EH (cell line): Measurements from ENCODE around the gene KRT85.

ENCODE experiments used
- DNase-seq: peaks from one replicate; pipeline ENCODE4 v3.0.0-alpha.2; 2015; ENCODE audit warnings: low read depth

The KRT85 gene

DNA sequence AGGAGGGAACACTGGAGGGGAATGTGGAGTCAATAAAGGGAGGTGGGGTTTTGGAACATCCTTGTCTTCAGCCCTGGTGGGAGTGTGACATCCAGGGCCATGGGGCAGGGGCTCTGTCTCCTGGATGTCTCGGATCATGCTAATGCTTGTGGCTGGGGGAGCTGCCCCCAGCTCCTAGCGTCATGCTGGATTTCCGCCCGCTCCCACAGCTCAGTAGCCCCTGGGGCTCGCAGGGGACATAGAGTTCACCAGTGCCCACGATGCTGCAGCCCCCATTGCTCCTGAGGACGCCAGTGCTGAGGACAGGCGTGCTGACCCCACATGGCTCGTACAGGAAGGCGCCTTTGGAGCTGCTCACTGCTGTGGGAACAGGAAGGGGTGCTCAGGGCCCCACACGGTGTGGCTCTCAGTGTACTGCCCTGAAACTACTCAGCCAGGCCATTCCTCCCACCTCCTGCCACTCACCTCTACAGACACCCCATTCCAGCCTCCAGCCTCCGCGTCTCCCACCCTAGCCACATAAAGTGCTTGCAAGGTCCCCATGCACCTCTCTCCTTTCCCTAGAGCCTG lies 27.6 kb upstream of the KRT85 start:
- no peak for DNase-seq

DNA sequence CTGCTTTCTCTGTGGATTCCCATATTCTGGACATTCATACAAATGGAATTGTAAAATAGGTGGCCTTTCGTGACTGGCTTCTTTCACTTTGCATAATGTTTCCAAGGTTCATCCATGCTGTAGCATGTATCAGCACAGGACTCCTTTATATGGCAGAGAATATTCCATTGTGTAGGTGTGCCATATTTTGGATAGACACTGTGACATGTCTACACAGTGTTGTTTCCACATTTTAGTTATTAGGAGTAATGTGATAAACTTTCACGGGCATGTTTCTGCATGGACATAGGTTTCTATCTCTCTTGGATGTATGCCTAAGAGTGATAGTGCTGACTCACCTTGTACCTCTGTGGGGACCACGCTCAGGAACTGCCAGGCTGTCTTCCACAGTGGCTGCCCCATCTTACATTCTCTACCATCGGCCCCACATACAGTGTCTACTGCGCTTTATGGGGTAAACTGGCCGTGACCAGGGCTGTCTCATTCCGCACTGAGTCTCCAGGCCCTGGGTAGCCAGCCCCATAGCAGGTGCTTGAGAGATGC lies 25.3 kb upstream of the KRT85 start:
- no peak for DNase-seq

DNA sequence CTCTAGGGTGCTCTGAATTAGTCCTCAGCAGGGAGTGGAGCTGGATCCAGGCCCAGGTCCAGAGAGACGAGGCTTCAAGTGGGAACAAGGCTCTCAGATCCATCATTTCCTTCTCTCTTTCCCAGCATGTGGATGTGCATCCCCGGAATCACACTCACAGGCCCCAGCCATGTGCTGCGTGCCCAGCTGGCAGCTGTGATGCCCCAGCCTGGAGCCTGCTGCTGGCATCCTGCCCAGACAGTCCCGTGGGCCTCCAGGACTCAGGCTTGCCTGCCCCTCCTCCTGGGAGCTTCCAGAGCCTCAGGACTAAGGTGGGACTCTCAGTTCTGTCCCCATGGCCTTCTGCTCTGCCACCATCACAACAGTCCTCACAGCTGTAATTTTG lies 24.3 kb upstream of the KRT85 start:
- DNase-seq, result peak; percentile 25

DNA sequence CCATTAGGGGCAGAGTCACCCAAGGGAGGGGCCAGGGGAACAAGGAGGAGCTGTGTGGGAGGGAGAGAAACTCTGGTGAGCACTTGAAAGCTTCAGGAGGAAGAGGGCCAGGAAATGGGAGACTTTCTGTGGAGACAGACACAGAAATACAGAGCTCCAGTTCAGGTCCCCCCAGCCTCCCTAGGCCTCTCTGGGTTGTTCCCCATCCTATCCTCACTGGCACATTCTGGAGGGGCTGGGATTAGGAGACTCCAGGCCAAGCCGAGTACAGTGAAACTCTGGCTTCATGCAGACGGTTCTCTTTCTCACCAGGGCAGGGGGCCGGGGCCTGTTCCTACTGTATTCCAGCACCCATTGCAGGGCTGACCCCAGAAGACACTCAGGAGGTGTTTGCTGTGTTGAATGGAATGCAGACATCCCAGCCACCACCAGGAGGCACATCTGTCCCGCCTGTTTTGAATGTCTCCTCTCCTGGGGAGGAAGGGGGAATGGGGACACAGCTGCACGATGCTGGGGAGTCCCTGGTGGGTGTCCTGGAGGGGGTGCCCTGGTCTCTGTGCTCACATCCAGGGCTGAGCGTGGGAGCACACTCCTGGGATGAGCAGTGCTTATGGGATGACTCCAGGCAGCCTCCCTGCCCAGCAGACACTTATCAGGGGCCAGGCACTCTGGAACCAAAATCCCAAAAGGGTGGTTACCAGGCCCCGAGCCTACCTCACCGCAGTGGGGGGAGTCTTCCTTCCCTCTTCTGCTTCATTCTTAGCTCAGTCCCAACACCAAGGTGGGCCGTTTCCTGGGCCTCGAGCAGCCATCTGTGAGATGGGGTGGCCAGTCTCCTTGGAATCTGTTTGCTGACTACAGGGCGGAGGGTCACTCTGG lies 23.7 kb upstream of the KRT85 start:
- DNase-seq, result peak; percentile 54

DNA sequence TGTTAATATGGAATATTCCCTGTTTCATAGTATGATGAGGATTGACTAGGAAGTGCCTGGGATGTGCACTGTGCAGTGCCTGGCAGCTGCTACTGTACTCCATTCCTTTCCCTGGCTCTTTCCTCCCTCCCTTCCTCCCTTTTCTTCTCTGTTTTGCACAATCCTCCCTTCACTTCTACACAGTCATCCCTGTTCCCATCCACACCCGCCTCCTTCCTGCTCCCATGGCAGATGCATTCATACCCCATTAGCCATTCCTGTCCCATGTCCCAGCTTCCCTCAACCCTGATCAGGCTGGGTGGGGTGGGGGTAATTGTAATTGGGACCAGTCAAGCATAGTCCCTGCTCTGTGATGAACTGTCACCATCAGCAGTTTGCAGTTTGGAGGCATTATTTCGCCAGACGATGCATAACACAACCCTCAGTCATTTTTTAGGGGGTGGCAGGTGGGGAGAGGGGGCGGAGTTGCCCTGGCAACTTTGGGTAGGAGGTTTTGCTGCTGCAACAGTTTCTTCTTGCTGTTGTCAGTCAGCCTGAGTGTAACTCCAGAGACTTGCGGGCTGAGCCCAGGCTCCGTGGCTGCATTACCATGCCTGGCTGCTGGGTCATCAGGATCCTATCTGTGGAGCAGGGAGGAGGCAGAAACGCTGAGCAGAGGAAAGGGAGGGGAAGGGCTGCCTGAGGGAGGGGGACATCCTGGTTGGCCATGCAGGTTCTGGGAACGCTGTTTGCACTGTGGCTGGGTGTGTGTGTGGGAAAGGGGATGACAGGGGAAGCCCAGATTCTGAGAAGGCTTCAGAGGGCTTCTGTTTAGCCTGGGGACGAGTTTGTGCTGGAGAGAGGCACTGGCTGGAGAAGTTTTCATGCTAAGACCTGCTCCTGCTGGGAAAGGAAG lies 22.3 kb upstream of the KRT85 start:
- peak; percentile 43 for DNase-seq

DNA sequence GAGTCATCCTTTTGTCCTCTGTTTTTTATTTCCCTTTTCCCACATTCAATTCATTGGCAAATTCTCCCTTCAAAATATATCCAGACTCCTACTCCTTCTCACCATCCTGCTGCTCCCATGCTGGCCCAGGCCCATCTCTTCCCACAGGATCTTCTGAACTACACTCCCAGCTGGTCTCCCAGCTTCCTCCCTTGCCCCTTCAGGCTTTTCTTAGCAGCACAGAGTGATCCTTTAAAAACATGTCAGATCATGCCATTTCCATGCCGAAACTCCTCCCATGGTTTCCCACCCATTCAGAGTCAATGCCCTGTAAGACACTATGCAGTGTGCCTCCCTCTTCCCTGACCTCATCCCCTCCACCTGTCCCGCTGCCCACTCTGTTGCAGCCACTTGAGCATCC lies 20.6 kb upstream of the KRT85 start:
- no peak for DNase-seq

DNA sequence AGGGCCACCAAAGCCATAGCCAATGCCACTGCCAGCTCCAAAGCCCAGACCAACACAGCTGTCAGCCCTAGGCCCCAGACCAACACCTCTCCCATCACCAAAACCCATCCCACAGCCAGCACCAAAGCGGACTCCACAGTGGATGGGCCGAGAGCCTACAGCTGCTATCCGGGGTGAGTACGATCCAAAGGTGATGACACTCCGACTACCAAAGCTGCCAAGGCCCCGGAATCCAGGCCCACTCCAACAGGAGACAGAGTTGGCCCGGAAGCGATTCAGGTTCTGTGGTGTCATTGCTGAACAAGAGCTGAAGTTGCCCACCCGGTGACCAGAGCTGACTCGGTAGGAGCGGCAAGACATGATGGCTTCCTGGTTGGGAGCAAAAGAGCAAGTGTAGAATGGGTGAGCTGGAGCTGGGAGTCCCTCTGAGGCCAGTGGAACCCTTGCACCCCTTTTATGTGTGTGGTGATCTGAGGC lies 18.0 kb upstream of the KRT85 start, which contains the start of gene KRT84:
KRT84 (minus strand) TSS at position 427 of the 477 bp plus-strand sequence; CDS start at position 360, 67 bp downstream.
- no peak for DNase-seq

DNA sequence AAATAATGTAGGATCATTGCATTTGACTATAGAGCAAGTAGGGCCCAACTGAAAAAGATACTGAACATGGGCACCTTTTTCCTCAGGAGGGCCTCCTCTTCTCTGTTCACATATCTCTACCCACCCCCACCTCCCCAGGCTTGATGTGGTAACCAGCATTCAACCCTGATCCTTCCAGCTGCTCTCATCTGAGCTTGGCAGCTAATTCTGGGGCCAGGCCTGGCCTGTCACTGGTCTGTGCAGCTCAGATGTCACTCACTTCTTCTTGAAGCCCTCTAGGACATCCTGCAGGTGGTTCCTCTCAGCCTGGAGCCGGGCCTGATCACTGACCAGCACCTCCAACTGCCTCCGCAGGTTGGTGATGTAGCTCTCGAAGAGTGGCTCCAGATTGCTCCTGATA lies 16.1 kb upstream of the KRT85 start:
- no peak for DNase-seq

DNA sequence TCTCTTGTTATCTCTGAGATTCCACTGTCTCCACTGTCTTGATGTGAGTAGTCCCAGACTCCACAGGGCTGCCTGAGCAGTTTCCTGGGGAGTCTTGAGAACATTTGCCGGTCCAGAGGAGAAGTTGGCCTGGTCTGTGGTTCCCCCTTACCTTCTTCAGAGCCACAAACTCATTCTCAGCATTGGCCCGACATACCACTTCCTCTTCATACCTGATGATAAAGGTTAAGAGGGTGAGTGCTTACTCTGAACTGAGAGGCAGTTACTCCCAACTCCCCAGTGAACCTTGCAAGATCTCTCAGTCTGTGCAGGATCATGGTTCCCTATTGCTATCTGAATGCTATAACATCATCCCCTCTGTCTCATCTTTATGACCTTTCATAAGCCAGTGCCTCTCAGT lies 15.6 kb upstream of the KRT85 start:
- DNase-seq, result no peak

DNA sequence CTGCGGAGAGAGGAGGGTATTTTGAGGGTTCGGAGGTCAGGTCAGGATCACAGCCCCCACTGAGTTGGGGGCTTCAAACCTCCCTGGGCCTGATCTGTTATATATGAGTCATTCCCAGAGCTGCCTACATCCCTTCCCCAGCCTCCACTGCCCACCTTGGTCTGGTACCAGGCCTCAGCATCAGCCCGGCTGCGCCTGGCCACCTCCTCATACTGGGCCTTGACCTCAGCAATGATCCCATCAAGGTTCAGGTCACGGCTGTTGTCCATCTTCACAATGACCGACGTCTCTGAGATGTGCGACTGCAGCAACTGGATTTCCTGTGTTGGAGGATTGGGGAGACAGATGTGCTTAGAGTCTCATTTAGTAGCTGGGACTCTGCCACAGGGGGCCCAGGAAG lies 13.9 kb upstream of the KRT85 start:
- no peak for DNase-seq

DNA sequence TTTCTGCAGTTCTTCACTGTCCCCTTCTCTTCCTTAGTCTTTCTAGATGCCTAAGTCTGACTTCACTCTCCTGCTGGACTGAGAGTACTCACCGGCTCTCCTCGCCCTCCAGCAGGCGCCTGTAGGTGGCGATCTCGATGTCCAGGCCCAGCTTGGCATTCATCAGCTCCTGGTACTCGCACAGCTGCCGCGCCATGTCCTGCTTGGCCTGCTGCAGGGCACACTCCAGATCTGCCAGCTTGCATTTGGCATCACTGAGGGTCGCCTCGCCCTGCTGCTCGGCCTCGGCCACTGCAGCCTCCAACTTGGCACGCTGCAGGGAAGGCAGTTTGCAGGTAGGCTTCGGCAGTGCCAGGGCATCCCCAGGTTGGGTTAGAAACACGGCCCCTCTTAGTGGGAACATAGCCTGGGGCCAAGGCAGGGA lies 13.0 kb upstream of the KRT85 start:
- peak; percentile 52 for DNase-seq

DNA sequence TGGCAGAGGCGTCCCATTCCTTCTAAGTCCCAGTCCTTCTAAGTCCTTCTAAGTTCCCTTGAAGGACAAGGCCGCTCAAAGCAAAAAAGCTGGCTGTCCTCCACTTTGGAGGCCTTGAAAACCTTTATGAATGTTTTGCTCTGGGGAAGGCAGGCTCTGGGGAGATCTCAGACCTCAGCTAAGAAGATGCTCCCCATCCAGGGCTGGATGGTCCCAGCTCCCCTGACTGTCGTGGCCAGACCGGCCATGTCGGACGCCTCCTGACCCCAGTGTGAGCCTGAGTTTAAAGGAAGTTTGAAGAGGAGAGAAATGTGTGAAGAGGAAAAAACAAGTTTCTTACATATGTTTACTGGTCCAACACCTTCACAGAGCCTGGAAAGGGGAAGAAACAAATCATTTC lies 12.3 kb upstream of the KRT85 start:
- DNase-seq, result no peak

DNA sequence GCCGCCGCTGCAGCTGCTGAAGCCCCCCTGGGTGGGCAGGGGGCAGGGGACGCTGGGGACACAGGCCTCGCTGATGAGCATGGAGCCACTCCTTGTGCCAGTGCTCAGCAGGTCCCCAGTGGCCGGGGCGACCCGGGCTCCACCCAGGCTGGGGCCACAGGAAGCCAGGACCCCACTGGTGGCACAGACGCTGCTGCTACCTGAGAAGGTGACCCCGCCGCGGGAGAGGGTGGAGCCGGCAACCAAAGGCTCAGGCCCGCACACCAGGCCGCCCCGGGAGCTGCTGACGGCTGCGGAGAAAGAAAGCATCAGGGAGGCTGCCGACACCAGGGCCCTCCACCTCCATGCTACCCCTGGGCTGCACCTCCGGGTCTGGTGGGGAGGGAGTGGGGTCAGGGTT lies 10.8 kb upstream of the KRT85 start:
- DNase-seq, result no peak

DNA sequence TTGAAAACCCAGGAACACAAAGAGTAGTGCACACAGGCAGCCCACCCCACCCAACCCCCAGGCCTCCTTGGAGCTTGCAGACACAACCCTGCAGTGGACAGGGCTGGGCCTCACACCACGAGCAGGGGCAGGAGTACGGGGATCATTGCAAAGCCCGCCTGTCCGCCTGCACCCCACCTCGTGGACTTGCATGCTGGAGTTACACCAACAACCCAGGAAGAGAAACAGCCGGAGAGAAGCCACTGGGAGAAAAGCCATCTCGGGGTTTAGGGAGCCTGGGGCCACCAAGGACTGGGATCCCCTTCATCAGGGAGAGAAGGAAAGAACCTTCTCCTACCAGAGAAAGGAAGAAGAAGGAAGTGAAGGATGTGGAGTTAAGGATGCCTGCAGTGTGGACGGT lies 10.0 kb upstream of the KRT85 start:
- no peak for DNase-seq

DNA sequence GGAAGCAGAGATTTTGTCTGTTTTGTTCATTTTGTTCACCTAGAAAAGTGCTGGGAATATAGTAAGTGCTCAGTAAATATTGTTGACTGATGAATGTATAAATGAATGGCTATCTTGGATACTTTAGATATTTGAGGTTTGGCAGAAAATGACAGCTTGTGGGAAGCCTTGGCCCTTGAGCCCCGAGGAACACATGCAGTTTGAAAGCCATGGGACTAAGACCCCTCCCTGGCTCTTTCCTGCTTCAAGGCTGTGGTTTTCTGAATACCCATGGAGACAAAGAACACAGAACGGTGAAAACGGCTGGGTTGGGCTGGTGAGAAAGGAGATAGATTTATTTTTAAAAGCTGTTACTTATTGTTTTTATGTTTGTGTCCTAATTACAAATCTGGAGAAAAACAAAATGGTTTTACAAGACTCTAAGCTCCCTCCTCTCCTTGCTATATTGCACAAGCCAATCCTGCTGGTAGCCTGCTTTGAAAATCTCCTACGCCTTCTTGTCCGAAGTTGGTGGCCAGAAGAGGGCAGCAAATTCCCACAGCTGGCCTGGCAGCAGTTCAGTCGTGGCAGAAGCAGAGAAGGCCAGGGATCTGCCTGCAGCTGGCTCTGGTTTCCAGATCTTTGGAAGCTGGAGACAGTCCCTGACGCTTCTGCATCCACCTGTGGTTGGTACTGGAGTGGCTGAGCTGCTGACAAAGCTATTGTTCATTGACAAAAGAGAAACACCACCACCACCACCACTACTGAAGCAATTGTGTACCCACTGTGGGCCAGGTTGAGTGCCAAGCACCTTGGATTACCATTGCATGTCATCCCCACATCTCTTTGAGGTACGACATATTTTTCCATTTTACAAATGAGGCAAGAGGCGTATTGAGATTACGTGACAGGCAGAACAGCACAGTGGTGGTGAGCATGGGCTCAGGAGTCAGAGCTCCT lies 5.2 kb upstream of the KRT85 start:
- DNase-seq, result peak; percentile 85

DNA sequence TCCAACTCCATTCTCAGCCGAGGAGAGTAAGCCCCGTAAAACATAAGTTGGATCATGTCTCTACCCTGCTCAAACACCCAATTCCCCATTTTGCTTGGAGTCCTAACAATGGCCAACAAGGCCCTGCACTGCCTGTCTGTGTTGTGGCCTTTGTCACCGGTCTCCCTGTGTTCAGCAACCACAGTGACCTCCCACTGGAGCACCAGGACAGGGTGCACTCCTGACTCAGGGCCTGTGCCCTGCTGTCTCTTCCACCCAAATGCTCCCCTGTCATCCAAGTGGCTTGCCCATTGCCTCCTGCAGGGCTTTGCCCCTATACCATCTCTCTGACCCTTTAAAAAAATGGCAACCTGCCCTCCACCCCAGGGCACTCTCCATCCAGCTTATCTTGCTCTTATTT lies 4.4 kb upstream of the KRT85 start:
- DNase-seq, result no peak

DNA sequence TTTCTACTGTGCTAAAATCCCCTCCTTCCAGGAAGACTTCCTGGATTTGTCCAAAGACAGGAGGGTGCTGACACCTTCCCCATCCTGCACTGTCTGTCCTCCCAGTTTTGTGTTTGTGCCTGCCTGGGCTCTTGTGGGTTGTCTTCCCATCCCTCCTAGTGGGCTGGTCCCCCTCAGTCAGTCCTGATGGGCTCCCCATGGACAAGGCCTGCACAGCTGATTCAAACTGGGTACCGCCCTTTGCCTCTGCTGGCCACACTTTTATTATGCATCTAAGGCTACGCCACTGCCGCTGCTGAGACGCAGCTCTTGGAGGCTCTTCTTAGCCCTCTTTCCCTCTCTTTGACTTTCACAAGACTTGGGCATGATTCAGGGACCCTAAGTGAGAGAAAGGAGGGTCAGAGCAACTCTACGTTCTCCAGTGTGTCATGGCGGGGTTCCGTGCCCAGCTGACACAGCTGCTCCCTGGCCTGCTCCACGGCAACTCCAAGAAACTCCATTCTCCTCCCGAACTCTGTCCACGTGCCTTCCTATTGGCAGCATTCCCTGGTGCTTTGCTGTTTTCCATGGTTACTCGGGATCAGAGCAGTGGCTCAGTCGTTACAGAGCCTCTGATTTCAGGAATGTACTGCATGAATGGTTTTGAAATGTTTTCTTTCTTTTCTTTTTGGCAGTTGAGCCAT lies 3.8 kb upstream of the KRT85 start:
- DNase-seq, result peak; percentile 59

DNA sequence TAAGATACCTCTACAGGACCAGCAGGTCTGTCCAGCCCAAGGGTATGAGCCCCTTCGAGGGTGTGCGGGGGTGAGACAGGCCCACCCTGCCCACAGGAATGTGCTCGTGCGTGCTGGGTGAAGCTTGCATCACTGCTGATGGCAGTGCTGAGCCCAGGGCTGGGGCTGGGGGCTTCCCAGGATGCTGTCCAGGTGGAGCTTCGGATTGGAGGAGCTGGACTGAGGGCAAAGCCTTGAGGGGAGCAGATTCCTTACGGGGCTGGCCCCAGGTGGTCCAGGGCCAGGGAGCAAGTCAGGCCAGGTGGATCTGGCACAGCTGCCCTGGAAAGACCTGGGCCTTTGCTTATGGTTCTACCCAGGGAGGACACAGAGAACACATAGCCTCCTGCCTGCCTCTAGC lies 2.5 kb upstream of the KRT85 start:
- DNase-seq, result no peak

DNA sequence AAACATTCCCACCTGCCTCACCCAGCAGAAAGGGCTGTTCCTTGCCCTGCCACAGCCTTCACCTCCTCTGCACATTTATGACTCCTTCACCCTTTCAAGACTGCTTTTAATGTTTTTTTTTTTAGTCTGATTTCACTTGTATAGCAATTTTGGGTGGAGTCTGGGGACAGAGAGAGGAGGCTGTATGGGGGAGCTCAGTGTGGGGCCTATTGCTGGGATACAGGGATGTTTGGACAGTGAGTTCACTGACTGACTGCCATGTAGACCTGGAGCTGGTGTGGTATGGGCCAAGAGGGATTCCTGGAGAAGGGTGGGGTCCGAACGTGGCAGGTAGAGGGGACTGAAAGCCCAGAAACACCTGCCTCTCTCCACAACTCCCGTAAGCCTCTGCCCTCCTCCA lies 1.9 kb upstream of the KRT85 start:
- no peak for DNase-seq

DNA sequence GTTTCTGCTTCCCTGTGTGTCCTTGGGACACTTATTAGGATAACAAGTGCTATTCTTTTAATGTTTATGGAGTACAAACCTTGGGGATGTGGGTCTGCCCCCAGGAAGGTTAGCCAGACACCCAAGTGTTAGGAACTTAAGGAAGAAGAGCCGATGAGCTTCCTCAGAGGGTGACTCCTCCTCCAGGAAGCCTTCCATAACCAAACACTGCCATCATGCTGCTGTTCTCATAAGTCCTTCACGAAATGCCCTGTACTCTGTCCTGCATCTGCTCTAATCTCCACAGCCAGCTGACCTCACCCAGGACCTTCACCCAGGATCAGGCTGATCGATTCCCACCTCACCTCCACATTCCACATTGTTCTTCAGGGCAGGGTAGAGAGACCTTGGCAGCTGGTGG lies 1.2 kb upstream of the KRT85 start:
- DNase-seq, result no peak

DNA sequence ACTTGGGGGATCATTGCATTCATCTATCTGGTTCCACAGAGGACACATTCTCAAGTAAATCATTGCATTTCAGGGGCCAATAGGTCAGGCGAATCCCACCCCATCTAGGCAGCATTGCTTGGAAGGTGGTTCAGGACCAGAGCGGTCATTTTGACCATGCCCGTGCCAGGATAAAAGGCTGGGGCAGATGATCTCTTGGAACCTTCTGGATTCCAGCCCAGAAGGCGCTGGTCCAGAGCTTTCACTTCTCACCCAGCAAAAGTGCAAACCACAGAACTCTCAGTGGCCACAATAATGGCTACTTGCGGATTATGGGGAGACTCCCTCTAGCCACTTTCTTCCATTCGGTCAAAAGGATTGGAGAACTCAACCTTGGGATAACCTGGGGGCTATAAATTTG lies 595 bp upstream of the KRT85 start:
- DNase-seq, result no peak
